Measurements from ENCODE around the gene LMO4. TPM values are rescaled to one million over a fixed set of nuclear protein-coding genes. Genes with fewer than 3 reads are reported as not detected.

Gene LMO4, protein sequence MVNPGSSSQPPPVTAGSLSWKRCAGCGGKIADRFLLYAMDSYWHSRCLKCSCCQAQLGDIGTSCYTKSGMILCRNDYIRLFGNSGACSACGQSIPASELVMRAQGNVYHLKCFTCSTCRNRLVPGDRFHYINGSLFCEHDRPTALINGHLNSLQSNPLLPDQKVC
- 52.3 and 58.3 TPM in 2 replicates for total RNA-seq

DNA sequence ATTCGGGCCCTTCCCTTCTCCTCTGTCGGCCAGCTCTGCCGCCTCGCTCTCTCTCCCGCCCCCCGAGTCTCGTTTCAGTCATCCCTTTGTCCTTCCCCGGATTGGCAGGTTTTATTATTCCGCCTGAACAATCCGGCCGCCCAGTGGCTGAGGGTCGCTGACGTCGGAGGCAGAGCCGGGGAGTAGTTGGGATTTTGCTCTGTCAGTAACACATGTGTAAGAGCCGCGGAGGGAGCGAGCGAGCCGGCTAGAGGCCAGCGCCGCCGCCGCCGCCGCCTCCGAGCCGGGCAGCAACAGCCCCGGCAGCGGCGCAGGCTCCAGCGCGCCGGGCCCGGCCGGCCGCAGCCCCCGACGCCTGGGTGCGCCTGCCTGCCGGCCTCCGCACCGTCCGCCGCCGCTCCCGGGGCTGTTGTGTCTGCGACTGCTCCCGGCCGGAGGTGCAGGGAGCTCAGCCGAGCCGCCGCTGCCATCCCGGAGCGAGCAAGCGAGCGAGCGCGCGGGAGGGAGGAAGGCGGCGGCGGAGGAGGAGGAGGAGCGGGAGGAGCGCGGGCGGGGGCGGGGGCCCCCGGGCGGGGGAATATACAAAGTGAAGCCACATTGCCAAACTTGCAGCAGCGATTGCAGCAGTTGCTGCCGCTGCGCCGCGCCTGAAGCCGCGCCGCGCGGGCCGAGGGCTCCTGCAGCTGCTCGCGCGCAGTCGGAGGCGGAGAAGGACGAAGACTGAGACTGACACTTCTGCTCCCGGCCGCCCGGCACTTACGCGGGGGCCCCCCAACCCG is at the start of gene LMO4:
Gene LMO4 (plus strand): TSS at position 609 of the 779 bp plus-strand sequence. CDS start 3,136 bp downstream, outside the sequence.
- peak; percentile 92 for DNase-seq (ENCODE audit: low read depth)

GRCh38 chr1:87279536-87279875 is 49.2 kb upstream of the LMO4 start:
- no peak for DNase-seq (ENCODE audit: low read depth)

DNA sequence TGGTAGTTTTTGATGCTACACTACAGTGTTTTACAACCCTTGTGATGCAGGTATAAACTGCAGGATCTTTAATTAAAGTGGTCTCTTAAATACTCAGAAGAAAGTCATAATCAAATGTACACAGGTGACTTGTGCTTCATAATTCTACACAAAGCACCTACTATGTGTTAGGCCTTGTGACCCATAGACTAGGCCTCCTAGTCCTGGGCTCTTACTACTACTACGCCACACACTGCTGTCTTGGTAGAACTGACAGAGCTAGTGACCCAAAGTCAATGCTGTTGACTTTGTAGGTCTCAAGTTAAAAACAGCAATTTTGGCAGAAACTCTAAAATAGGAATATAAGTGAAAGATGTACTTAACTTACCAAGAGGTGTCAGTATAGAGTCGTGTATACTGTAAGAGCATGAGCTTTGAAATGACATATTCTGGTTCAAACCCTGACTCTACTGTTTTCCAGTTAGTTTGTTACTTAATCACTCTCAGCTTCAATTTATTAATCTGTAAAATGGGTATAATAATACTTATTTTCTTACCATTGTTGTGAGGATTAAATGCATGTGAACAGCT is 48.6 kb upstream of the LMO4 start:
- peak; percentile 50 for DNase-seq (ENCODE audit: low read depth)

- DNase-seq (ENCODE audit: low read depth), result no peak
Observed at GRCh38 chr1:87284456-87285240, 44.0 kb upstream of the LMO4 start.

- peak; percentile 51 for DNase-seq (ENCODE audit: low read depth)
Observed at GRCh38 chr1:87291107-87291506, 37.6 kb upstream of the LMO4 start.

GRCh38 chr1:87292684-87293493 is 35.8 kb upstream of the LMO4 start:
- peak; percentile 52 for DNase-seq (ENCODE audit: low read depth)

GRCh38 chr1:87294633-87295032 is 34.0 kb upstream of the LMO4 start:
- no peak for DNase-seq (ENCODE audit: low read depth)

- no peak for DNase-seq (ENCODE audit: low read depth)
Observed at GRCh38 chr1:87295445-87296110, 33.1 kb upstream of the LMO4 start.

GRCh38 chr1:87296206-87296605 is 32.5 kb upstream of the LMO4 start:
- no peak for DNase-seq (ENCODE audit: low read depth)

- no peak for DNase-seq (ENCODE audit: low read depth)
Observed at GRCh38 chr1:87299661-87300060, 29.0 kb upstream of the LMO4 start.

- DNase-seq (ENCODE audit: low read depth), result no peak
Observed at GRCh38 chr1:87300628-87301027, 28.1 kb upstream of the LMO4 start.

DNA sequence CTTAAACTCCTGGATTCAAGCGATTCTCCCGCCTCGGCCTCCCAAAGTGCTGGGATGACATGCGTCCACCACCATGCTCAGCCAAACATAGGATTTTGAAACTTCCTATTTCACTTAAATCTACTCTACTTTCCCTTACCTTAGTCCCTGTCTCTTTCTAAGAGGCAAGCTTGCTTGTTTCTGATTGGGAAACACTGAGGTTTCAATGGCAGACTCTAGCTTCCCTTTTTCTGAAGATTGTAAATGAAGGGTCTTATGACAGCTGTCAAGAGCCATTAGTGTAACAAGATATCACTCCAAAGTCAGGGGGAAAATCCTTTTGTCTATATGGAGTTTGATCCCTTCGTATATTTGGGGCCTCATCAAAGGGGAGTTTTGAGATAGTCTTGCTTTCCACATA is 23.5 kb upstream of the LMO4 start:
- DNase-seq (ENCODE audit: low read depth), result no peak

- no peak for DNase-seq (ENCODE audit: low read depth)
Observed at GRCh38 chr1:87305762-87306161, 22.9 kb upstream of the LMO4 start.

DNA sequence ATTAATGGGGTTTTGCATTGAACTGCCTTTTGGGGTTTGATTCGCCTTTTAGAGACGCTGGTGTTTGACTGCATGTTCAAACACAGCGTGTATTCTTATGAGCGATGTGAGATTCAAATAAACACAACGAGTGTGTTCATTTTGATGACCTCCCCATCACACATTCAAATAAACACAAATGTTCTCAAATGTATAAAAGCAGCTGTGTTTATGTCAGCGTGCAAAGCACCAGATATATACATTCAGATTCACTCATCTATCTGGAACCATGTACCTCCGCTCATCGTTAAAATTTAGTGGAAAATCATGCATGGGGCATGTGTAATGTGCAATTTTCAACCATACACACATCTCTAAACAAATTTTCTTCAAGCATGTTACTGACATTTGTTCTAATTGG is 21.4 kb upstream of the LMO4 start:
- DNase-seq (ENCODE audit: low read depth), result no peak

DNA sequence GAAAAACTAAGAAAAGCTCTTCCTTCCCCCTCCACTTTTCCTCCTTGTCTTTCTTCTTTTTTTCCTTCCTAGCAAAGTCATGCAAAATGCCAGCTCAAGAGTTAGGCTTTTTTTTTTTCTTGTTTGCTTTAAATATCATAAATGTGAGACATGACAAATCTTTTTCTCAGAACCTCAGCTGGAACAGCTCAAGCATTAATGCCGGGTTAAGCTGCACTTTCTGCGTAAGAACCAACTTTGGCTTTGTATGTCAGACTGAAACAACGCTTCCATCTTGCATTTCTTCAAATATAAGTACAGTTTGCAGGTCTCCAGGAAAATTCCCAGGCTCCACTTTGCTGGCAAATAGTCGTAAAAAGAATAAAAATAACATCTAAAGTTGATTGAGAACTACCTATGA is 20.7 kb upstream of the LMO4 start:
- DNase-seq (ENCODE audit: low read depth), result no peak

DNA sequence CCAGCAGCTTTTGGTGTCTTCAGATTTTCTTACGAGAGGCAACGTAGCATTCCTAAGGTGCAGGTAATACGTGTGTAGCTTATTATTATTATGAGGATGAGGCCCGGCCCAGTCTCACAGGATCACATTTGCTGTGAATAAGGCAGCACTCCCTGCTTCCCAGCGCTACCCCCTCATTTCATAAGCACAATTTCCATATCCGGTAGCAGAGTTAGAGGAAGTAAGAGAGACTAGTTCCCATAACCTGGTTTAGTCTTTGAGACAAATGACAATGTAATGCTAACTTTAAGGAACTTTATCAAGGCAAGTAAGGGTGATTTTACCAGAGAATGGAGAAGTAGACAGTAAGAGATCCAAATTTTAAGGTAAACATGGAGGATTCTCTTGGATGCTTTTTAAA is 14.6 kb upstream of the LMO4 start:
- DNase-seq (ENCODE audit: low read depth), result no peak

DNA sequence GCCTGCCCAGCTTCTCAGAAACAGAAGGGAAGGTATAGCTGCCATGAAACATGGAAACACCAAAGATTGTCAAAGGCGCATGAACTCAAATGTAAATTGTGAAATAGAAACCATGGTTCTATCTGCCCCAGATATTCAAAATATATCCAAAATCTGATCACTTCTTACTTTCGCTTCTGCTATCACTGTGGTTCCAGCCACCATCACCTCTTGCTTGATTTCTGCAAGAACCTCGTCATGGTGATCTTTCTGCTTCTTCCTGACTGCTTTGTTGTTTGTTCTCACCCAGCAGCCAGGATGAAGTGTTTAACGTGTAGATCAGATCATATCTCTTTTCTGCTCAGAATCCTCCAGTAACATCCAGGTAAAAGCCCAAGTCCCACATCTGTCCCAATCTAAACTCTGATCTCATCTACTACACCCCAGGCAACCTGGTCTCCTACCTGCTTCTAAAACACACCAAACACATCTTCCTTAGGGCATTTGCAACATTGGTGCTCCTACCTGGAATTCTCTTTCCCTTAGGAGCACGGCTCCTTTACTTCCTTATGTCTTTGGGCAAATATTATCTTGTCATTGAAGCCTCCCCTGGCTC is 10.5 kb upstream of the LMO4 start:
- DNase-seq (ENCODE audit: low read depth), result no peak

GRCh38 chr1:87318806-87319205 is 9.9 kb upstream of the LMO4 start:
- no peak for DNase-seq (ENCODE audit: low read depth)

- peak; percentile 67 for DNase-seq (ENCODE audit: low read depth)
Observed at GRCh38 chr1:87325982-87326738, 2.5 kb upstream of the LMO4 start.
